Small intestine (tissue), 7 donors: ENCODE results near the gene ADAMTS13. TPM values are rescaled to one million over a fixed set of nuclear protein-coding genes. Genes with fewer than 3 reads are reported as not detected.

Source experiments
- DNase-seq, 2 donors: peaks; one replicate each; pipeline versions ENCODE4 v3.0.0 to v3.0.0-alpha.2; 2013
- FAIRE-seq: peaks from 2 replicates; lab custom pipeline; 2012; peaks lifted over from hg19 to GRCh38; lab: Jason Lieb, UNC
- H3K27ac ChIP-seq, 3 donors: one replicate each; pipeline ENCODE4 v1.5.1; 2013; ENCODE audit warnings: low read length in 2 of 3, mild to moderate bottlenecking in 2 of 3, control low read depth in 1 of 3, inconsistent platforms in 1 of 3, low read depth in 1 of 3, moderate library complexity in 1 of 3
- H3K27me3 ChIP-seq, 3 donors: one replicate each; pipeline ENCODE4 v1.6.1; 2013; ENCODE audit warnings: low read length in 3 of 3, inconsistent platforms in 1 of 3; ENCODE audit not compliant: control insufficient read depth in 3 of 3, insufficient read depth in 3 of 3
- H3K36me3 ChIP-seq, 3 donors: one replicate each; pipeline ENCODE4 v1.6.1; 2013; ENCODE audit warnings: low read length in 3 of 3, inconsistent platforms in 1 of 3, low read depth in 1 of 3, mild to moderate bottlenecking in 1 of 3, moderate library complexity in 1 of 3; ENCODE audit not compliant: control insufficient read depth in 3 of 3, insufficient read depth in 2 of 3
- H3K4me1 ChIP-seq, 3 donors: one replicate each; pipeline ENCODE4 v1.6.1; 2013; ENCODE audit warnings: low read length in 2 of 3, inconsistent platforms in 1 of 3, low read depth in 1 of 3, mild to moderate bottlenecking in 1 of 3, moderate library complexity in 1 of 3; ENCODE audit not compliant: control insufficient read depth in 3 of 3, insufficient read depth in 2 of 3
- H3K4me3 ChIP-seq, 3 donors: one replicate each; pipeline ENCODE4 v1.5.1; 2013; ENCODE audit warnings: low read length in 3 of 3, control low read depth in 1 of 3, inconsistent platforms in 1 of 3, low read depth in 1 of 3, mild to moderate bottlenecking in 1 of 3, moderate library complexity in 1 of 3
- H3K9me3 ChIP-seq, 2 donors: one replicate each; pipeline ENCODE4 v1.6.1; 2013; ENCODE audit warnings: low read depth in 1 of 2, low read length in 1 of 2; ENCODE audit not compliant: control insufficient read depth in 2 of 2, insufficient read depth in 1 of 2
- WGBS, 3 donors: extraction: QIAGEN DNeasy Blood & Tissue Kit; methylation state at CpG; one replicate each; pipeline ENCODE4 v1.1.7; 2013; 5-methylcytosine and 5-hydroxymethylcytosine counted together
- polyA plus RNA-seq, 4 donors: library from polyadenylated mRNA; stranded (reverse) in 3 of 4; unstranded in 1 of 4; fragments of 200-250 nt in 3 of 4; fragments of 120-200 nt in 1 of 4; gene quantifications; one replicate each; pipeline versions ENCODE4 v1.2.1 to v1.2.3, GENCODE V29; 2013
- donor health status: healthy with polysubstance abuse.
- donor health status: control.
- donor health status: control.
- donor health status: Bipolar disorder and iron deficiency.
- donor health status: healthy.

The ADAMTS13 gene
- polyA plus RNA-seq, 4 donors = 2.4 to 16.8 (median 7.4) TPM

- Histone ChIP-seq H3K36me3 (peaks cover 0 to 31% (median 0%) of the 10 kb centered on the region in 3 donors), H3K4me3 (no peak overlapping the region), H3K27me3 (no peaks in the 10 kb centered on the region), H3K9me3 (no peaks in the 10 kb centered on the region), H3K4me1 (no peaks in the 10 kb centered on the region), H3K27ac (no peak overlapping the region)
- no peak for FAIRE-seq
- DNase-seq = peak in 1 of 2 donors; percentile 29
- WGBS, 3 donors = 29 to 67% (median 47%) methylated on average over 7 of the region's 7 CpGs
Measured at GRCh38 chr9:133470988-133471387, 48.8 kb downstream of the ADAMTS13 start.

DNA sequence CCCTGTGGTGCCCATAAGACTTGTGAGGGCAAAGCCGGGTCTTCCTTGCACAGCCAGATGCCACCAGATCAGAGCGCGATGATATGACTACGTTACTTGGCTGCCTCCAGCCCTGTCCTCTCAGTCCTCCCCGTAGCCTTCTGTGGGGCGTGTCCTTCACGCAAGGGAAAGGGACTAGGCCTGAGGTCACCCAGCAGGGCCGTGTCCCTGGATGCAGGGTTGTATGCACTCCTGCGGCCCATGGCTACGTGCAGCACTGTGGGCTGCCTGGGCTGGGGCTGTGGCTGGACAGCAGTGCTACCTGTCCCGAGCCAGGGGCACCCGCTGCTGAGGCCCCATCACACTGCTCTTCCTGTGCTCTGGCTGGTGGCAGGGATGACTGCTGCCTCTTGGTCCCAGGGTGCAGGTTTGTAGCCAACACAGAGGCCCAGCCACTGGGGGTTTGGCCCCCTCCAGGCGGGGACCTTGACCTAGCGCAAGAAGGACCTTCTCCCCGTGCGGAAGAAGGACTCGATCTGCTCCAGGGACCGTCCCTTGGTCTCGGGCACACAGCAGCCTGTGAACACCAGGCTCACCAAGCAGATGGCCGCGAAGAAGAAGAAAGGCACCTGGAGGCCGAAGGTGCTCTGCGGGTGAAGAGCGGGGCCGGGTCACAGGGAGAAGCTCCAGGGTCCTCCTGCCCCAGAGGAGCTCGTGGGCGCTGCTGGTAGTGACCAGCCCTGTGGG, 49.5 kb downstream of the ADAMTS13 start:
- FAIRE-seq = no peak
- no peaks in the 10 kb centered on the region for H3K4me1 ChIP-seq
- peak in 1 of 2 donors; percentile 44 for DNase-seq
- 31 to 79% (median 54%) methylated on average over 25 to 27 of the region's 27 CpGs for WGBS, 3 donors
- no peak overlapping the region for H3K4me3 ChIP-seq
- H3K36me3 ChIP-seq = peaks cover 0 to 31% (median 0%) of the 10 kb centered on the region in 3 donors
- H3K27ac ChIP-seq = no peak overlapping the region
- no peaks in the 10 kb centered on the region for H3K27me3 ChIP-seq
- H3K9me3 ChIP-seq = no peaks in the 10 kb centered on the region

GRCh38 chr9:133472277-133472645, 50.1 kb downstream of the ADAMTS13 start:
- FAIRE-seq = no peak
- WGBS, 3 donors = 55 to 85% (median 83%) methylated on average over 4 to 11 of the region's 11 CpGs
- Histone ChIP-seq H3K4me3 (no peak overlapping the region), H3K27me3 (no peaks in the 10 kb centered on the region), H3K36me3 (peaks cover 0 to 27% (median 0%) of the 10 kb centered on the region in 3 donors), H3K4me1 (no peaks in the 10 kb centered on the region), H3K27ac (no peak overlapping the region), H3K9me3 (no peaks in the 10 kb centered on the region)
- DNase-seq = no peak

DNA sequence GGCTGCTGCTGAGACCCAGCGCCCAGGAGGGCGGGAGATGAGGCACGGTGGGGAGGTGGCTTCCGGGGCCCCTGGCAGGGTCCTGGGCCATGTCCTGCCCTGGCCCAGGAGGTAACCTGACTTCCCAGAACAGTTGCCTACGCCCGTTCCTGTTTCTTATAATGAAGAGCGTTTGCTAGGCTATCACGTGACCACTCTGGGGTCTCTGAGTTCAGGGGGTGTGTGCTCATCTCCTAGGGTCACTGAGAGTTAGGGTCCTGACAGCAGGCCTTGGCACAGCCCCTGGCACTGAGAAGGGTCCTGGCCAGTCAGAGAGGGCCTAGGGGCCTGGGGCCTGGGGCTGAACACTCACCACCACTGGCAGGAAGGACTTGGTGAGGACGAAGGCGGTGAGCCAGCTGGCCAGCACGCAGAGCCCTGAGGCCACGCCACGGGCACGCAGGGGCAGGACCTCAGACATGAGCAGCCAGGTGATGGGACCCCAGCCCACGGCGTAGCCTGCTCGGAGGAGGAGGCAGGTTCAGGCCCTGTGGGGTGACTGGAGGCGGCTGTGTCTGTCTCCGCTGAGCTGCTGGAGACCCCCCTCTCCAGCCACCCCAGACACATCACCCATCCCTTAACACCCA, 50.7 kb downstream of the ADAMTS13 start:
- 47 to 73% (median 55%) methylated on average over 15 to 19 of the region's 19 CpGs for WGBS, 3 donors
- no peak for FAIRE-seq
- Histone ChIP-seq H3K4me1 (no peaks in the 10 kb centered on the region), H3K4me3 (no peak overlapping the region), H3K27ac (no peak overlapping the region), H3K9me3 (no peaks in the 10 kb centered on the region), H3K36me3 (peaks cover 0 to 22% (median 0%) of the 10 kb centered on the region in 3 donors), H3K27me3 (peaks cover 0 to 1% (median 0%) of the 10 kb centered on the region in 3 donors)
- no peak for DNase-seq

DNA sequence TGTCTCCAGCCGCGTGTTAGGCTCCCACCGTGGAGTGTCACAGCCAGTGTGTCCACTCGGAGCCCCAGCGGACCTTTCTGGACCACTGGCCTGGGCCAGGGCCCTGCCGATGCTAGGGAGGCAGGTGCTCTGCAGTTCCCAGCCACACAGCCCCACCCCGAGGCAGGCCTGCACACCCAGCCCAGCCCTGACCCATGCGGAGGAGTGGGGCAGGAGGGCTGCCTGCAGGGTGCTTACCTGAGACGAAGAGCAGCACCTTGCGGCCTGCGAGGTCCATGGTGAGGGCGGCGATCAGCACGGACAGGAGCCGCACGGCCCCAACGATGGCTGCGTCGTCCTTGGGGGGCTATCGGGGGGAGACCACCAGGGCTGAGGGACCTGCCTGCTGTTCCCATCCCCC, 51.6 kb downstream of the ADAMTS13 start:
- 84 to 89% (median 88%) methylated on average over 20 of the region's 20 CpGs for WGBS, 3 donors
- Histone ChIP-seq H3K36me3 (peaks cover 0 to 14% (median 0%) of the 10 kb centered on the region in 3 donors), H3K4me1 (peaks cover 0 to 4% (median 0%) of the 10 kb centered on the region in 3 donors), H3K27ac (no peak overlapping the region), H3K4me3 (no peak overlapping the region), H3K27me3 (peaks cover 0 to 10% (median 0%) of the 10 kb centered on the region in 3 donors), H3K9me3 (no peaks in the 10 kb centered on the region)
- DNase-seq (no peak), FAIRE-seq (no peak)

GRCh38 chr9:133474215-133474614, 52.0 kb downstream of the ADAMTS13 start:
- DNase-seq (no peak), FAIRE-seq (no peak)
- Histone ChIP-seq H3K27ac (no peak overlapping the region), H3K4me1 (peaks cover 0 to 5% (median 0%) of the 10 kb centered on the region in 3 donors), H3K9me3 (no peaks in the 10 kb centered on the region), H3K27me3 (peaks cover 0 to 13% (median 0%) of the 10 kb centered on the region in 3 donors), H3K4me3 (no peak overlapping the region), H3K36me3 (peaks cover 0 to 10% (median 0%) of the 10 kb centered on the region in 3 donors)
- 50 to 61% (median 55%) methylated on average over 5 of the region's 5 CpGs for WGBS, 3 donors

- WGBS, 3 donors = 61 to 79% (median 79%) methylated on average over 14 to 20 of the region's 20 CpGs
- H3K27me3 ChIP-seq = peaks cover 0 to 20% (median 0%) of the 10 kb centered on the region in 3 donors
- DNase-seq = no peak
- no peak for FAIRE-seq
- no peak overlapping the region for H3K27ac ChIP-seq
- peaks cover 0 to 8% (median 0%) of the 10 kb centered on the region in 3 donors for H3K4me1 ChIP-seq
- H3K4me3 ChIP-seq = no peak overlapping the region
- H3K9me3 ChIP-seq = no peaks in the 10 kb centered on the region
- H3K36me3 ChIP-seq = peaks cover 0 to 4% (median 0%) of the 10 kb centered on the region in 3 donors
Measured at GRCh38 chr9:133474853-133475252, 52.7 kb downstream of the ADAMTS13 start.

GRCh38 chr9:133475292-133476012, 53.3 kb downstream of the ADAMTS13 start:
- Histone ChIP-seq H3K4me3 (no peak overlapping the region), H3K9me3 (no peaks in the 10 kb centered on the region), H3K4me1 (peaks cover 0 to 8% (median 0%) of the 10 kb centered on the region in 3 donors), H3K27me3 (peaks cover 0 to 26% (median 0%) of the 10 kb centered on the region in 3 donors), H3K27ac (no peak overlapping the region), H3K36me3 (peaks cover 0 to 2% (median 0%) of the 10 kb centered on the region in 3 donors)
- FAIRE-seq (no peak), DNase-seq (no peak)
- 89 to 90% (median 89%) methylated on average over 27 of the region's 27 CpGs for WGBS, 3 donors
